HG02870 (cell line): ENCODE results near the gene ANKS3.

Source experiments
- ATAC-seq: cut with Tn5 transposase; IDR thresholded peaks from one replicate; pipeline ENCODE4 v1.9.1; 2021; ENCODE audit warnings: mild to moderate bottlenecking, moderate library complexity; ENCODE audit not compliant: unreplicated experiment

The ANKS3 gene

GRCh38 chr16:4685776-4686496, 48.1 kb downstream of the ANKS3 start:
- ATAC-seq: no peak

DNA sequence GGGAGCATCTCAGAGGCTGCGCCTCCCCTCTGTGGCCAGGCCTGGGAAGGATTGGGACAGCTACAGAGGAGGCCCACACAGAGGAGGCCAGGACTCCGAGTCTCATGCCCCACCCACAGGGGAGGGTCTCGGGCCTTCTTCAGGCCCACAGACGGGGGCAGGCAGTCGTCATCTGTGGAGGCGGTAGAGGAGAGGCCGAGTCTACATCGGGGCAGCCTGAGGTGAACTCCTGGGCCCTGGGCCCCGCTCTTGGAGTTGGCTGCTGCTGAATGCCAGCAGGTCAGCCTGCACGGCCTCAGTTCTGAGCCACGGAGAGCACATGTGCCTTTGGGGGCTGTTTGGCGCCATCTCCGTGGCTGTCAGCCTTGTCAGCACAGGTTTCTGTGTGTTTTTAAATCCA, 48.8 kb downstream of the ANKS3 start:
- no peak for ATAC-seq

- no peak for ATAC-seq
Measured at GRCh38 chr16:4684763-4685162, 49.3 kb downstream of the ANKS3 start.

- no peak for ATAC-seq
Measured at GRCh38 chr16:4684058-4684715, 49.9 kb downstream of the ANKS3 start.

DNA sequence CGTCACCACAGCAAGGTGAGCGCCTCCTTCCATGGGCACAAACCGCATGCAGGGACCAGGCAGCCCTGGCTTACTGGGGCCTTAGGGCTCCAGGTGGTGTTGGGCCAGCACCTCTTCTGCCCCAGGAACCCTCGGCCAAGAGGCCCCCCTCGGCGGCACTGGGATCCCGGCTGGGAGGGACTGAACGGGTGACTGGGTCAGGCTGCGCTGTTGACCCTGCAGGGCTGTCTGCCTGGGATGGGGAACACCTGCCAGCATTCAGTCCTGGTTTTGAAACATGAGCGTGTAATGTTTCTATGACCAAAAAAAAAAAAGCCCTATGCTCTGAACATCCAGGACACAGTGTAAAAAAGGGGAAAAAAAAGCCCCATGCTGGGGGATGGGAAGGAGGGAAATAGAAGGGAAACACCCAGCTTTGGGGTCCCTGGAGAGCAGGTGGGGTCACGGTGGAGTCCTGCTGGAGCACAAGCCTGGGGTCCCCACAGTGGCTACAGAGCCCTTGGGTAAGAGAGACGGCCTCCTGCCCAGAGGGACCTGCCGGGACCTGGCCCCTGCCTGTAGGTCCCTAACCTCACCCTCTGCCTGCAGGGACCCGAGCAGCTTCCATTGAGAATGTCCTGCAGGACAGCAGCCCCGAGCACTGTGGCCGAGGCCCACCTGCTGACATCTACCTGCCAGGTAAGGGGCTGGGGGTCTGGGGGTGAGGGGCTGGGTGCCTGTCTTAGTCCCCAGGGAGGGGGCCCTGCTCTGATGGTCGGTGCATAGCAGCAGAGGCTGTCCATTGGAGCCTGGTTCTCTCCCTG, 50.6 kb downstream of the ANKS3 start:
- ATAC-seq: no peak

DNA sequence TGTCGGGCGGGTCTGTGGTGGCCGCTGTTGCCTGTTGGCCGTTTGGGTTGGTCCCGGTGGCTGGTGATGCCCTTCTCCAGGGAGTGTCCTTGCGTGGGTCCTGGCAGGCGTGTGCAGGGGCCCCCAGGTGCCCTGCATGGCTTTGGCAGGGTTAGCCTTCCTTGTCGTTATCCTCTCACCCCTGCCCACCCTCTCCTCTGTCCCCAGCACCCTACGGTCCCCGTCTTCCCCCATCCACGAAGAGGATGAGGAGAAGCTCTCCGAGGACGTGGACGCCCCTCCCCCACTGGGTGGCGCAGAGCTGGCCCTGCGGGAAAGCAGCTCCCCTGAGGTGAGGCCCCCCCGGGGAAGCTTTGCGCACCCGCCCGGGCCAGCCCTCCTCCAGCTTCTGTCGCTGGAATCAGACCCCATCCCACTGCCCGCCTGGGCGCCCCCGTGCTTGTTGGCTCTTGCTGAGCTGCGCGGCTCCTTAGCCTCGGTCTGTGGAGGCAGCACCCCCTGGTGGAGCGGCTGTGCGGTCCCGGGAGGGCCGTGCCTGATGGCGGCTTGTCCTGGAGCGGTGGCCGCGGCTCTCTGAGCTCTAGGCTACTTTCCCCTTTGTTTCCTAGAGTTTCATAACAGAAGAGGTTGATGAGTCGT, 51.3 kb downstream of the ANKS3 start:
- ATAC-seq: no peak

DNA sequence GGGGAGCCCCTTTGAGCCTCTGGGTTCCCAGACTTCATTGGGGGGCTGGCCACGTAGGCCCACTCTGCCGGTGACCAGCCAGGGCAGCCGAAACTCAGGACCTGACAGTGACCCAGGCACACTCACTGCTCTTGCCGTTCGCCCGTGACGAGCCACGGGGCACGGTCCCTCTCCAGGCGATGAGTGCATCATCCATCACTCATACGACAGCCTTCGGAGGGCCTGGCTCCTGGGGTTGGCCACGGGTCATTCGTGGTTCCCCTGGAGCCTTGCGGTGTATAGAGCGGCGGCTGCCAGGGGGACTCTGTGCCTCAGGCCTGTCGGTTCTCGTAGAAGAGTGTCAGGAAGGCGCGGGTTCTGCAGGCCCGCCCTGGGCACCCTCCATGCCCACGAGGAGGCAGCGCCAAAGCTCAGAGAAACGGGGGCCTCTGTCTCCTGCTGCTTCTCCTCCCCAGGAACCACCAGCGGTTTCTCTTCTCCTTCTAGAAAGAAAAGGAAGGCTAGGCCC, 51.9 kb downstream of the ANKS3 start:
- ATAC-seq: no peak

DNA sequence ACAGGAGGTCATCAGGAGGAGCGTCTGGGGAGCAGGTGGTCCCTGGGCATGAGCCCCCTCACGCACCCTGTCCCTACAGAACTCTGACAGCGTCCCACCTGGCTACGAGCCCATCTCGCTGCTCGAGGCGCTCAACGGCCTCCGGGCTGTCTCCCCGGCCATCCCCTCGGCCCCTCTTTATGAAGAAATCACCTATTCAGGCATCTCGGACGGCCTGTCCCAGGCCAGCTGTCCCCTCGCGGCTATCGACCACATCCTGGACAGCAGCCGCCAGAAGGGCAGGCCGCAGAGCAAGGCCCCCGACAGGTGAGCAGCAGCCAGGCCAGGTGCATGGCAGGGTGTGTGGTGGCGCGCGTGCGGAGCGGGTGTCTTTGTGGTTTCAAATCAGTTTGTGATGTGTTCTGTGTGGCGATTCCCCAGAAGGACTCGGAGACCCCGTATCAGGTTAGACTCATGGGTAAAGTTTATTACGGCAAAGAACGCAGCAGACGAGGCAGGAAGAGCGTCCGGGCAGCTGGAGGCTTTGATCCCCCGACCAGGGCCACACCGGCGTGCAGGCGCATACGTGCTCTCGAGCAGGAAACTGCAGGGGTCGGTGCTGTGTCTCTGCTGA, 52.5 kb downstream of the ANKS3 start:
- no peak for ATAC-seq

DNA sequence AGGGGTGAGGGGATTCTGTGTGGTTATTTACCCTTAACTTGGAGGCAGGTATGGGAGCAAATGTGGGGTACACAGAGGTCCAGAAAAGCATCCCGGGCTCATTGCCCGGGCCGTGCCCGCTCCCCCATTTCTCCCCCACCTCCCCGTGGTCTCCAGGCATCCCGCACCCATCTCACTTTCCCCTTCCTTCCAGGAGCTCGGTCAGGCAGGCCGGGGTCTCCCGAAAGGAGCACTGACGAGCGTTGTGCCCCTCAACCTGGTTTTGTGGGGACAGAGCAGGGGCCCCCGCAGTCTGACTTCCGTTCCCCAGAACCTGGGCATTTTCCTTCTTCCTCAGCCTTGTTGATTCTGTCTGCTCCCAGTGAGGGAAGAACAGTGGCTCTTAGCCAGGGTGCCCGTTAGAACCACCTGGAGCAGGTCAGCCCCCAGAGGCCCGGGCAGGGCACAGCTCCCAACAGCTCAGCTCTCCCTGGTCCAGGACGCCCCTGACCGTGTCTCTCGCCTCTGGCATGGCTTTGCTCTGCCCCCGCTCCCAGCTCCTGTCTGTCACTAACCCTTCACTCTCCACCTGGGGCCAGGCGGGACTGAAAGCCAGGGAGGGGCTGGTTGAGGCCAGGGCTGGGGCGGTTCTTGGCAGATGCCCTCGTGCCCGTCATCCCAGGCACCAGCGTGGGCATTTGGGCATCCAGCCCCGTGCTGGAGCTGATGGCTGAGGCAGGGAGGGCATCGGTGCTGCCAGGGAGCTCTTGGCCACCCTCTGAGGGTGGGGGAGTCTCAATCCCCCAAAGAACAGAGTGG, 53.2 kb downstream of the ANKS3 start:
- no peak for ATAC-seq

DNA sequence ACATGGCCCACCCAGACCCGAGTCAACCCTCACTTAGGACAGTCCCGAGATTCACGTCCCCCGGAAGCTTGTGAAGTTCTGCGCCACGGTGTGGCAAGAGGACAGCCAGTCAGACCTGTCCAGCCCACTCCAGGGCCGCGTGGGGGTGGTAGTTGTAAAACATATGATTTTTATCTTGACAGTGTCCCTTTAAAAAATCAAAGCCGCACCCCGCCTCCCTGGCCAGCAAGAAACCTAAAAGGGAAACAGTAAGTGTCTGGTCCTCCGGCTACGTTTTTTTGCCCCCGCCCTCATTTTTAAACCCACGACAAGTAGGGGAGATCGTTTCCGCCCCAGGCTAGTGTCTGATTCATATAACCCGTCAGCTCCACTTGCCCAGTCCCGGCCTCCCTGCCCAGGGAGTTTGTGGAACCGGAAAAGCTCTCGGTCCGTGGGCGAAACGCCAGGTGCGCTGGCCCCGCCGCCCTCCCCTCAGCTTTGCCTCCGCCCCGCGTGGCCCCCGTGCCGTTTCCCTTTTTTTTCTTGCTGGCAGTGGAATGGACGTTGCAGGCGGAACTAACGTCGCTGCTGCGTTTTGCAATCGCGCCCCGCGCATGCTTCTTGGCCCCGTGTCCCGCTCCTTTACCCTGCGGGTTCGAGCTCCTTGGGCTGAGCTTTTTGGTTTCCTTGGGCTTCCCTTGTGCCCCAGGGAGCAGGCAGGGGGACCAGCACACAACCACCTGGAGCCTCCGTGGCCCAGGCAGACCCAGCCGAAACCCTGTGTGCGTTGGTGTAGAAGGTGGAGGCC, 54.0 kb downstream of the ANKS3 start:
- ATAC-seq: no peak

- no peak for ATAC-seq
Measured at GRCh38 chr16:4679156-4679849, 54.8 kb downstream of the ANKS3 start.

DNA sequence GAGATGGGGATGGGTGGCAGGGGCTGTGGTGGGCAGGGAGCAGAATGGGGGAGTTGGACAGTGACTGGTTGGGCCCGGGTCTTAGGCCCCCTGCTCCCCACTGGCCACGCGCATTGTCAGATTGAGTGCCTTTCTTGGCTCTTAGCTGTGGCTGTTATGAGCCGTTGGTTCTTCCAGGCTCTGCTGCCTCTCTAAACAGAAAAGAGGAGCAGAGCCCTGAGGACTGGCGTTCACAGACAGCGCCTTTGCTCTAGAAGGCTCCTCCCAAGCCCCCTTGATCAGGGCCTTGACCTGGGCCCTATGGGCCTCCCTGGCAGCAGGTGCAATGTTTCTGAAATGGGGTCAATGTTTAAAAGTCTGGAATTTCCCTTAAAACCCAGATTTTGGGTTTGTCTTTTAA, 55.5 kb downstream of the ANKS3 start:
- ATAC-seq: no peak

DNA sequence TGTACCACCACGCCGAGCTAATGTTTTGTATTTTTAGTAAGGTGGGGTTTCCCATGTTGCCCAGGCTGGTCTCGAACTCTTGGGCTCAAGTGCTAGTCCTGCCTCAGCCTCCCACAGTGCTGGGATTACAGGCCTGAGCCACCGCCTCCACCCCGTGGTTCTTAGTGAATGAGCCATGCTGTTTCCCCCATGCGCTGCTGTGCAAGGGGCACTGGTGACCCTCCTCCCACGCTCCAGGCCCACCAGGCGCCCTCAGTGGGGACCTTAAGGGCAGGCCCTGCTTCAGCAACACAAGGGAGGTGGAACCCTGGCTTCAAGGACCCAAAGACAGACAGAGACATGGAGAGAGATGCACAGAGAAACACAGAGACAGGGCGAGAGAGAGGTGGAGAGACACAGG, 56.1 kb downstream of the ANKS3 start:
- ATAC-seq: no peak

DNA sequence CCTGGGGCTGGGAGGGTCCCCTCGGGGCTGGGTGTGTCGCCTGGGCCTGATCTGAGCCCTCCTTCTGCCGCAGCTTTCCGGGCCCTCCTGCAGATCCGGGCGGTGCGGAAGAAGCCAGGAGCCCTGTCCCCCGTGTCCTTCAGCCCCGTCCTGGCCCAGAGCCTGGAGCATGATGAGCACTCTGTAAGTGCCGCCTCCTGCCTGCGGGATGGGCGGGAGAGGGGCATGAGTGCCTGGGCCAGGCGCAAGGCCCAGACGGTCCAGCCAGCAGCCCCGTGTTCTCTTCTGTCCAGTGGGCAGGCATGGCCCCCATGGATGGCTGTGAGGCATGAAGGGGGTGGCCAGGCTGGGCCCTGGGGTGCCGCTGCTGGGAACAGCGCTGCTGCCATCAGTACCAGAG, 56.7 kb downstream of the ANKS3 start:
- no peak for ATAC-seq

DNA sequence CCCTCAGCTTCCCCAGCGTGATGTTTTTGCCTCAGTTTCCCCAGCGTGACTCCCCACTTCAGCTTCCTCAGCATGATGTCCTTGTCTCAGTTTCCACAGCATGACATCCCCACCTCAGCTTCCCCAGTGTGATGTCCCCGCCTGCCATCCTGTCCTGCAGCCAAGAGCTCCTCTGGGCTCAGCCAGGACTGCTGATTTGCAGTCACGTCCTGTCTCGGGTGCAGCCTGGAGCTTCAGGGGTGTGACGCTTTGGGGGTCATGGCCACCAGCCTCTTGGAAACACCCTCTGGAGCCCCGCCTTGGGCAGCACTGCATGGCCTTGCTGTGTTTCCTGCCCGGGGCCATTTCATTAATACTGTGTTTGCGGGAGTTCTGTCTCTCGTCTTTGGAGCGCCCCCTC, 57.2 kb downstream of the ANKS3 start:
- ATAC-seq: no peak

DNA sequence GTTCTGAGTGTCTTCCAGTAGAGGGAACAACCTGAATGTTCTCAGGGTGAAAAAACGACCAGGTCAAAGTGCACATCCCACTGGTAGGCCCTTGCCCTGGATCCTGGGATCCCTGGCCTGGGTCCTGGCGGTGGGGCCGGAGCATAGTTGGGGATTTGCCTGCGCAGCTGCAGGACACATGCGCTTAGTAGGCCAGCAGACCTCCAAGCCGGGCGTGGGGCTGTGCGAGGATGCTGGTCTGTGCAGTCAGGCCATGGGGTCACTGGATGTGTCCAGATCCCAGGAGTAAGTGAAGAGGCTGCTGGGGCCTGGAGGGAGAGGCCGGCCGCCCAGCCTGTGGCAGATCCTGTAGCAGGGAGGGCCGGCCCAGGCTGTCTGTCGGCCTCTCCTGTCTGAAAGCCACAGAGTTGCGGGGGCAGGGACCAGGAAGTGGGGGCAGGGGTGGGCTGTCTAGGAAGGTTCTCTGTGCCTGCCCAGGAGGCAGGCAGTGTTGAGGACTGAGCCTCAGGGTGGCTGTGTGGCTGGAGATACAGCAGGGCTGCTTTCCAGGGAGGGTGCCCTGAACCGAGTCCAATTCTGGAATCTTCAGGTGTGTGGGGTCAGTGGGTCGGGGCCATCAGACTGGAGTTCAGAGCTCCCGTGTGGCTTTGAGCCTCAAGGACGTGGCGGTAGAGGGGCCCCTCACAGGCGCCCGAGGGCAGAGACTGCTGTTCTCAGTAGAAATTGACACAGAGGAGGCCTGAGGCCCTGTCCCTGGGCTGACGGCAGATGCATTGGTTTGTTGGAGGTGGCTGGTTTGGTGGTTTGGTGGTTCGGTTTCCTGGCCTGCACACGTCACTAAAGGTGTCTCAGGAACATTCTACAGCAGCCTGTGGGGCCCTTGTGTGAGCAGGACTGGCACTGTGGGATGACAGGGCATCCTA, 57.9 kb downstream of the ANKS3 start:
- no peak for ATAC-seq

DNA sequence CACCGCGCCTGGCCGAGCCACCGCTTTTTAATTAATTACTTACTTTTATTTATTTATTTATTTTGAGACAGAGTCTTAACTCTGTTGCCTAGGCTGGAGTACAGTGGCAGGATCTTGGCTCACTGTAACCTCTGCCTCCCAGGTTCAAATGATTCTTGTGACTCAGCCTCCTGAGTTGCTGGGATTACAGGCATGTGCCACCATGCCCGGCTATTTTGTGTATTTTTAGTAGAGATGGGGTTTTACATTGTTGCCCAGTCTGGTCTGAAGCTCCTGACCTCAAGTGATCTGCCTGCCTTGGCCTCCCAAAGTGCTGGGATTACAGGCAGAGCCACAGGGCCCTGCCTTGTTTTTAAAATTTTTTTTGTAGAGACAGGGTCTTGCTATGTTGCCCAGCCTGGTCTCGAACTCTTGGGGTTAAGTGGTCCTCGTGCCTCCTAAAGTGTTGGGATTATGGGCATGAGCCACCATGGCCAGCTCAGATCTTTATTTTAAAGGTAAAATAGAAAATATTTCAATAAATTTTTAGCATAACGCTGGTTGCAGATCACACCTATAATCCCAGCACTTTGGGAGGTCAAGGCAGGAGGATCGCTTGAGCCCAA, 59.0 kb downstream of the ANKS3 start:
- ATAC-seq: no peak
